Measurements from ENCODE around the gene ANP32B.

DNA sequence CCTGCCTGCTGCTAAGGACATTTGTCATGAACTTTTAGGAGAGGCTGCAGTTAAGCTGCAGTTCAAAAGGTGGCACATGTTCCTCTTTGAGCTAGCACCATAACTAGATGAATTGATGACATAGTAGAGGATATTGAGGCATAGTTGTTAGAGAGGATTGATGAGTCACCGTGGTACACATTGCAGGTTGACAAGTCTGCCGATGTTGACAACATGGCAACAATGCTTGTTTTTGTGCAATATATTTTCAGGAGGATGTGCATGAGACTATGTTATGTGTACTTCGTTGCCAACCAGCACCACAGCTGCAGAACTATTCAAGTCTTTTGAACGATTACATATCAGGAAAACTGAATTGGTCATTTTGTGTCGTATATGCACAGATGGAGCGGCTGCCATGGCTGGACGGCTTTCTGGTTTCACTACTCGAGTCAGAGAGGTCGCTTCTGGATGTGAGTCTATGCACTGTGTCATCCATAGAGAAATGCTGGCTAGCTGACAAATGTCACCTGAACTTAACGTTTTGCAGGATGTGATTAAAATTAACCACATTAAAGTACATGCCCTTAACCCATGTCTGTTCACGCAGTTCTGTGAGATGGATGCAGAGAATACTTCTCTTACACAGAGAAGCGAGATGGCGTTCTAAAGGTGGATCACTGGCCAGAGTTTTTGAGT lies 24.2 kb downstream of the ANP32B start:
- TF ChIP-seq EZH2 (IDR thresholded peaks at IDR 0.05; ENCODE audit: borderline replicate concordance) (no peak), EZH2phosphoT487 (IDR thresholded peaks at IDR 0.05; ENCODE audit: low read depth, severe bottlenecking, unreplicated experiment) (no peak)
- TF ChIP-seq, protein P1, sequence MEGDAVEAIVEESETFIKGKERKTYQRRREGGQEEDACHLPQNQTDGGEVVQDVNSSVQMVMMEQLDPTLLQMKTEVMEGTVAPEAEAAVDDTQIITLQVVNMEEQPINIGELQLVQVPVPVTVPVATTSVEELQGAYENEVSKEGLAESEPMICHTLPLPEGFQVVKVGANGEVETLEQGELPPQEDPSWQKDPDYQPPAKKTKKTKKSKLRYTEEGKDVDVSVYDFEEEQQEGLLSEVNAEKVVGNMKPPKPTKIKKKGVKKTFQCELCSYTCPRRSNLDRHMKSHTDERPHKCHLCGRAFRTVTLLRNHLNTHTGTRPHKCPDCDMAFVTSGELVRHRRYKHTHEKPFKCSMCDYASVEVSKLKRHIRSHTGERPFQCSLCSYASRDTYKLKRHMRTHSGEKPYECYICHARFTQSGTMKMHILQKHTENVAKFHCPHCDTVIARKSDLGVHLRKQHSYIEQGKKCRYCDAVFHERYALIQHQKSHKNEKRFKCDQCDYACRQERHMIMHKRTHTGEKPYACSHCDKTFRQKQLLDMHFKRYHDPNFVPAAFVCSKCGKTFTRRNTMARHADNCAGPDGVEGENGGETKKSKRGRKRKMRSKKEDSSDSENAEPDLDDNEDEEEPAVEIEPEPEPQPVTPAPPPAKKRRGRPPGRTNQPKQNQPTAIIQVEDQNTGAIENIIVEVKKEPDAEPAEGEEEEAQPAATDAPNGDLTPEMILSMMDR (IDR thresholded peaks at IDR 0.05; ENCODE audit: poor library complexity), result no peak

All from hepatocyte (in vitro differentiated cells).